K562 (cell line): Measurements from ENCODE around the gene MAML3. TPM values are rescaled to one million over a fixed set of nuclear protein-coding genes. Genes with fewer than 3 reads are reported as not detected.
A peak's percentile ranks its signal among the peaks of the same experiment; 100 is the strongest.

Experiments used
- ATAC-seq: fragments of 200-7000 bp; cut with Tn5 transposase; 3 replicates; pipeline ENCODE4 v1.9.1; 2020; ENCODE audit warnings: moderate library complexity
- BruUV-seq: library from RNA; stranded (reverse); fragments of 400-500 nt; replicated peaks from 2 replicates; lab custom pipeline; 2021; lab: Mats Ljungman, UMichigan
- CTCF ChIA-PET: fragments of 300-600 bp; formaldehyde crosslinking; extraction: SDS; loops from one replicate; lab custom pipeline; 2021; ENCODE audit warnings: low intra/inter-chr PET ratio; lab: Yijun Ruan, JAX
- POLR2A ChIA-PET: fragments of 300-600, 350-650 bp; sonication (Branson Sonifier 250); formaldehyde crosslinking; extraction: SDS; loops from one replicate; lab custom pipeline; 2021; ENCODE audit warnings: antibody characterized with exemption, inconsistent platforms; lab: Yijun Ruan, JAX
- DNase-seq, 4 experiments: peaks; one replicate each; pipeline versions ENCODE4 v3.0.0 to v3.0.0-alpha.2; 2011 to 2018; ENCODE audit warnings: low spot score in 3 of 4, mixed read lengths in 3 of 4; ENCODE audit errors: extremely low read depth in 1 of 4
- FAIRE-seq: peaks from 2 replicates; lab custom pipeline; 2011; peaks lifted over from hg19 to GRCh38; lab: Jason Lieb, UNC
- H2AFZ ChIP-seq: 2 replicates; pipeline ENCODE4 v1.6.0; 2011; ENCODE audit warnings: low read depth, low read length, control low read depth, inconsistent platforms
- H3K27ac ChIP-seq: fragments of 200-600 bp; 3 replicates; pipeline ENCODE4 v1.8.0; 2011; ENCODE audit warnings: low read depth, mild to moderate bottlenecking, control low read depth, inconsistent platforms, low read length, moderate library complexity, mixed read lengths; ENCODE audit errors: extremely low read depth
- H3K27me3 ChIP-seq, 2 experiments: fragments of 300-600 bp in 1 of 2; 2 replicates in 1 of 2; 3 replicates in 1 of 2; pipeline versions ENCODE4 v1.6.0 to v1.8.0; 2011; ENCODE audit warnings: inconsistent platforms in 2 of 2, low read length in 2 of 2, mild to moderate bottlenecking in 1 of 2, mixed read lengths in 1 of 2, moderate library complexity in 1 of 2; ENCODE audit not compliant: control insufficient read depth in 2 of 2, insufficient read depth in 2 of 2
- H3K36me3 ChIP-seq: fragments of 300-600 bp; 3 replicates; pipeline ENCODE4 v1.8.0; 2011; ENCODE audit warnings: mild to moderate bottlenecking, low read length, inconsistent platforms; ENCODE audit not compliant: control insufficient read depth, insufficient read depth
- H3K4me1 ChIP-seq, 2 experiments: fragments of 200-600 bp in 1 of 2; replicated peaks in 1 of 2; 2 replicates in 1 of 2; 3 replicates in 1 of 2; pipeline versions ENCODE4 v1.5.1 to v1.8.0; 2011; ENCODE audit warnings: inconsistent platforms in 2 of 2, low read length in 2 of 2, mild to moderate bottlenecking in 1 of 2, mixed read lengths in 1 of 2, moderate library complexity in 1 of 2; ENCODE audit not compliant: control insufficient read depth in 2 of 2, insufficient read depth in 2 of 2
- H3K4me2 ChIP-seq: 2 replicates; pipeline ENCODE4 v1.6.1; 2011; ENCODE audit warnings: low read length, control low read depth, inconsistent platforms, mixed read lengths; ENCODE audit not compliant: insufficient read depth
- H3K4me3 ChIP-seq: fragments of 200-600 bp; sonication (generic), shearing (Covaris generic); 2 replicates; pipeline ENCODE4 v1.5.1; 2016; ENCODE audit warnings: control low read depth, inconsistent platforms
- H3K79me2 ChIP-seq: fragments of 200-600 bp; 3 replicates; pipeline ENCODE4 v1.8.0; 2011; ENCODE audit warnings: low read length, inconsistent platforms; ENCODE audit not compliant: control insufficient read depth, insufficient read depth
- H3K9ac ChIP-seq, 2 experiments: 2 replicates each; pipeline versions ENCODE4 v1.6.0 to v1.6.1; 2011; ENCODE audit warnings: low read depth in 2 of 2, low read length in 2 of 2, control low read depth in 1 of 2, inconsistent platforms in 1 of 2, mild to moderate bottlenecking in 1 of 2, mixed read lengths in 1 of 2; ENCODE audit not compliant: insufficient read depth in 1 of 2
- H3K9me1 ChIP-seq: one replicate; pipeline ENCODE4 v1.6.0; 2011; ENCODE audit warnings: inconsistent platforms, mild to moderate bottlenecking, low read length, moderate library complexity; ENCODE audit not compliant: control insufficient read depth, insufficient read depth
- H3K9me3 ChIP-seq: replicated peaks from 2 replicates; pipeline ENCODE4 v1.5.1; 2011; ENCODE audit warnings: low read depth, low read length, inconsistent platforms; ENCODE audit not compliant: control insufficient read depth, insufficient read depth
- H4K20me1 ChIP-seq: replicated peaks from 2 replicates; pipeline ENCODE4 v1.6.1; 2011; ENCODE audit warnings: low read length, inconsistent platforms, mixed read lengths; ENCODE audit not compliant: control insufficient read depth, insufficient read depth
- BMI1 ChIP-seq: fragments of 150-350 bp; IDR thresholded peaks from 2 replicates; pipeline ENCODE4 v1.6.1; 2014; ENCODE audit warnings: low read length
- CBFA2T2 ChIP-seq: fragments of 450-650 bp; conservative IDR thresholded peaks from 2 replicates; pipeline ENCODE4 v1.6.1; 2017; ENCODE audit warnings: mild to moderate bottlenecking
- CCNT2 ChIP-seq: IDR thresholded peaks from 2 replicates; pipeline ENCODE4 v1.6.1; 2011; ENCODE audit warnings: borderline replicate concordance, low read depth, mild to moderate bottlenecking, moderate library complexity, mixed read lengths, low read length; ENCODE audit not compliant: insufficient read length; ENCODE audit errors: extremely low read depth
- CXXC5 ChIP-seq: fragments of 250-450 bp; sonication (Bioruptor Pico); IDR thresholded peaks from 2 replicates; pipeline ENCODE4 v1.8.0; 2022; ENCODE audit warnings: inconsistent platforms, mild to moderate bottlenecking, moderate library complexity
- IRF1 ChIP-seq: sonication (generic); formaldehyde crosslinking; IDR thresholded peaks from 2 replicates; pipeline ENCODE4 v1.8.0; 2022; ENCODE audit warnings: missing genetic modification reagents, mild to moderate bottlenecking, borderline replicate concordance
- NBN ChIP-seq: fragments of 450-650 bp; IDR thresholded peaks from 2 replicates; pipeline ENCODE4 v1.6.1; 2016; ENCODE audit warnings: low read depth, mild to moderate bottlenecking
- PML ChIP-seq: IDR thresholded peaks from 2 replicates; pipeline ENCODE4 v1.6.1; 2012; ENCODE audit warnings: low read length, inconsistent platforms
- SOX6 ChIP-seq: fragments of 450-650 bp; IDR thresholded peaks from 2 replicates; pipeline ENCODE4 v1.6.1; 2014; ENCODE audit warnings: mild to moderate bottlenecking
- STAT6 ChIP-seq: sonication (generic); formaldehyde crosslinking; IDR thresholded peaks from 2 replicates; pipeline ENCODE4 v1.8.1; 2023; ENCODE audit warnings: mild to moderate bottlenecking, missing genetic modification reagents
- TBL1XR1 ChIP-seq, 2 experiments: IDR thresholded peaks; 2 replicates each; pipeline ENCODE4 v1.6.1; 2012; ENCODE audit warnings: improper control_type of control experiment in 2 of 2, low read length in 2 of 2, mild to moderate bottlenecking in 1 of 2
- WHSC1 ChIP-seq: IDR thresholded peaks from one replicate; pipeline ENCODE4 v1.6.1; 2012; ENCODE audit warnings: low read length, control low read depth, inconsistent platforms
- ZNF449 ChIP-seq: fragments of 250-450 bp; sonication (Bioruptor Pico); IDR thresholded peaks from 2 replicates; pipeline ENCODE4 v1.8.0; 2022; ENCODE audit warnings: moderate library complexity, mild to moderate bottlenecking, inconsistent platforms
- ZNF511 ChIP-seq: sonication (generic); formaldehyde crosslinking; IDR thresholded peaks from 2 replicates; pipeline ENCODE4 v1.8.0; 2022; ENCODE audit warnings: mild to moderate bottlenecking, missing genetic modification reagents
- ZNF830 ChIP-seq: fragments of 250-450 bp; sonication (Bioruptor Pico); IDR thresholded peaks from 2 replicates; pipeline ENCODE4 v1.5.0; 2021; ENCODE audit warnings: mild to moderate bottlenecking
- WGBS: fragments of 100-300 bp; shearing (Covaris generic); methylation state at CpG from one replicate; pipeline ENCODE4 v1.1.6; 2016; ENCODE audit warnings: low coverage, mixed read lengths; ENCODE audit not compliant: insufficient coverage; ENCODE audit errors: missing lambda C conversion rate; 5-methylcytosine and 5-hydroxymethylcytosine counted together
- in situ Hi-C: fragments of 300-500 bp; cut with MboI; formaldehyde crosslinking; loops from 4 replicates; pipeline ENCODE4 v1.15.0; 2018; ENCODE audit warnings: inconsistent platforms, mixed read lengths
- intact Hi-C: fragments of 100-400 bp; cut with micrococcal nuclease; formaldehyde crosslinking; loops from 2 replicates; pipeline ENCODE4 v1.14.2; 2022
- polyA plus RNA-seq, 8 experiments: library from polyadenylated mRNA; depleted of rRNA in 4 of 8; stranded (reverse) in 5 of 8; unstranded in 3 of 8; fragments of >200 nt; fragmentation: Nextera tagmentation in 2 of 8; fragmentation: Illumina TruSeq in 1 of 8; extraction: Ambion mirVana in 2 of 8; extraction: Trizol in 1 of 8; gene quantifications; 2 replicates each; pipeline versions ENCODE4 v1.2.1 to v1.2.3, GENCODE V29; 2011 to 2014; ENCODE audit warnings: inconsistent platforms in 1 of 8, missing spikeins in 1 of 8
- total RNA-seq, 7 experiments: library from RNA; depleted of rRNA in 6 of 7; stranded (reverse); fragments of >200 nt in 6 of 7; fragmentation: Illumina TruSeq in 2 of 7; extraction: Trizol in 2 of 7; gene quantifications; 2 replicates each; pipeline versions ENCODE4 v1.2.1 to v1.2.3, GENCODE V29; 2011 to 2021; ENCODE audit warnings: low replicate concordance in 1 of 7

Gene MAML3
- total and polyA plus RNA-seq, 9 of the 15 experiments (the other 6 are each of a cell fraction or from before 2014, with no cell fraction given) = 0.01 to 0.55 (median 0.25) TPM

GRCh38 chr4:139860435-139861024 lies 293.5 kb downstream of the MAML3 start:
- Histone ChIP-seq H3K4me3 (no peak overlapping the region), H3K27ac (no peak overlapping the region), H3K36me3 (no peaks in the 10 kb centered on the region), H3K4me1 (peaks cover 0 to 4% of the 10 kb centered on the region in 2 experiments; a peak in 2 of 5 replicates), H3K4me2 (no peak overlapping the region), H4K20me1 (no peaks in the 10 kb centered on the region), H3K79me2 (no peaks in the 10 kb centered on the region), H3K27me3 (peaks cover 5 to 20% of the 10 kb centered on the region in 2 experiments), H3K9me1 (no peaks in the 10 kb centered on the region), H3K9me3 (no peaks in the 10 kb centered on the region), H2AFZ (no peak overlapping the region), H3K9ac (no peak overlapping the region)
- in situ Hi-C loops (no loop called here), intact Hi-C loops (no loop called here)
- FAIRE-seq (no peak), ATAC-seq (peak; percentile 51; the same call in 1 of the 3 replicates), DNase-seq (no peak)
- 23% methylated on average over 7 of the region's 9 CpGs for WGBS
- ChIA-PET CTCF (no interaction called here), POLR2A (no interaction called here)
- BruUV-seq = no TSS peak
- no peak for TF ChIP-seq ZNF511
- TF ChIP-seq SOX6 = no peak
- no peak for TF ChIP-seq ZNF830
- TF ChIP-seq CXXC5 (CRISPR knock-in tag) = no peak
- no peak for TF ChIP-seq WHSC1
- TF ChIP-seq STAT6 = no peak
- TF ChIP-seq CBFA2T2 = no peak
- TF ChIP-seq TBL1XR1 (IDR thresholded peaks at IDR 0.05; ENCODE audit: low read length in 2 of 2) = no peak
- no peak for TF ChIP-seq NBN
- TF ChIP-seq PML = no peak
- TF ChIP-seq ZNF449 = no peak
- no peak for TF ChIP-seq BMI1
- TF ChIP-seq IRF1 (CRISPR knock-in tag) = no peak
- TF ChIP-seq CCNT2 = no peak
